KMS-11 (cell line): ENCODE results near the gene ABCC3.

Experiments
- H2AFZ ChIP-seq: fragments of 200-600 bp; sonication (generic); 2 replicates; pipeline ENCODE4 v1.6.1; 2016; ENCODE audit warnings: antibody characterized with exemption, mixed run types, low read depth
- H3K27ac ChIP-seq: fragments of 200-600 bp; sonication (generic); 2 replicates; pipeline ENCODE4 v1.6.1; 2016; ENCODE audit warnings: mild to moderate bottlenecking, mixed run types
- H3K27me3 ChIP-seq: fragments of 200-600 bp; sonication (generic); 2 replicates; pipeline ENCODE4 v1.6.1; 2017; ENCODE audit warnings: mild to moderate bottlenecking, low read depth, mixed run types, moderate library complexity; ENCODE audit not compliant: insufficient read depth
- H3K36me3 ChIP-seq: fragments of 200-600 bp; sonication (generic); 2 replicates; pipeline ENCODE4 v1.6.1; 2017; ENCODE audit warnings: mild to moderate bottlenecking, mixed run types; ENCODE audit not compliant: insufficient read depth
- H3K4me1 ChIP-seq: fragments of 200-600 bp; sonication (generic); 2 replicates; pipeline ENCODE4 v1.6.1; 2016; ENCODE audit warnings: mild to moderate bottlenecking, low read depth, mixed run types; ENCODE audit not compliant: poor library complexity, severe bottlenecking
- H3K4me2 ChIP-seq: fragments of 200-600 bp; sonication (generic); 2 replicates; pipeline ENCODE4 v1.7.0; 2016; ENCODE audit warnings: mild to moderate bottlenecking, mixed run types
- H3K4me3 ChIP-seq: fragments of 200-600 bp; sonication (generic); IDR thresholded peaks from 2 replicates; pipeline ENCODE4 v1.6.1; 2017; ENCODE audit warnings: low read depth, low read length, mixed read lengths; ENCODE audit not compliant: insufficient read depth
- H3K79me2 ChIP-seq: fragments of 200-600 bp; sonication (generic); 2 replicates; pipeline ENCODE4 v1.6.1; 2016; ENCODE audit warnings: low read depth, mixed run types; ENCODE audit not compliant: insufficient read depth
- H3K9ac ChIP-seq: fragments of 200-600 bp; sonication (generic); 2 replicates; pipeline ENCODE4 v1.6.1; 2016; ENCODE audit warnings: mild to moderate bottlenecking, mixed run types
- H4K20me1 ChIP-seq: fragments of 200-600 bp; sonication (generic); 2 replicates; pipeline ENCODE4 v1.6.1; 2016; ENCODE audit warnings: mild to moderate bottlenecking, mixed run types; ENCODE audit not compliant: insufficient read depth
- CTCF ChIP-seq: fragments of 200-600 bp; sonication (generic); conservative IDR thresholded peaks from 2 replicates; pipeline ENCODE4 v1.6.1; 2017; ENCODE audit warnings: low read depth, mild to moderate bottlenecking, antibody characterized with exemption, low read length, moderate library complexity, mixed read lengths

ABCC3 gene

GRCh38 chr17:50683434-50684287 is 49.0 kb downstream of the ABCC3 start:
- no peaks in the 10 kb centered on the region for H3K36me3 ChIP-seq
- peaks cover 14% of the 10 kb centered on the region; the same call in 1 of the 2 replicates for H3K27me3 ChIP-seq
- no peaks in the 10 kb centered on the region for H4K20me1 ChIP-seq
- H3K4me1 ChIP-seq, result peaks cover 6% of the 10 kb centered on the region
- H3K27ac ChIP-seq, result no peak overlapping the region
- no peak overlapping the region for H2AFZ ChIP-seq
- no peaks in the 10 kb centered on the region for H3K79me2 ChIP-seq
- TF ChIP-seq CTCF, result no peak
- no peak overlapping the region for H3K9ac ChIP-seq
- no peak overlapping the region for H3K4me2 ChIP-seq
- H3K4me3 ChIP-seq, result no peak overlapping the region

GRCh38 chr17:50684288-50684611 is 49.6 kb downstream of the ABCC3 start:
- no peak overlapping the region for H3K4me2 ChIP-seq

DNA sequence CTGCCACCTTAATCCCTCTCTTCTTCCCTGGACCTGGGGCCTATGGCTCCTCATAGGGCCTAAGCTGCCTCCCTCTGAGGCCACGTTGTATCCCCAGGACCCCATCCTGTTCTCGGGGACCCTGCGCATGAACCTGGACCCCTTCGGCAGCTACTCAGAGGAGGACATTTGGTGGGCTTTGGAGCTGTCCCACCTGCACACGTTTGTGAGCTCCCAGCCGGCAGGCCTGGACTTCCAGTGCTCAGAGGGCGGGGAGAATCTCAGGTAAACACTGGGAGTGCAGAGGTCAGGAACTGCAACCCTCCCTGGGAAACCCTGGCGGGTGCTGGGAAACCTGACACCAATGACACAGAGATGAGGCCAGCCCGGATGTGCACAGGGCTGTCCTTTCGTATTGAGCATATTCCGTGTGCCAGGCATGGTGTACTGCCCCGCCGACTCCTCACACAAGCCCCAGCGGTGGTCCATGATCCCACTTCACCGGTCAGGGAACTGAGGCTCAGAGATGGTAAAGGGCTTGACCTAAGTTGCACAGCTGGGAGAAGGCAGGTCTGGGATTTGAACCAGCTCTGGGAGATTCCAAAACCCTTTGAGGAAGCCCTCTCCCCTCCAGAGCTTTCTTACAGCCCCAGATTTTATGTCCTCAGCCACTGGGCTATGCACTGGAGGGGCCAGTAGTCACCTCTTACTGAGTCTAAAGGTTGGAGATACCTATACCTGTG is 50.1 kb downstream of the ABCC3 start:
- H2AFZ ChIP-seq, result no peak overlapping the region
- no peak overlapping the region for H3K27ac ChIP-seq
- H4K20me1 ChIP-seq, result no peaks in the 10 kb centered on the region
- no peak overlapping the region for H3K4me2 ChIP-seq
- H3K9ac ChIP-seq, result no peak overlapping the region
- no peaks in the 10 kb centered on the region for H3K36me3 ChIP-seq
- no peaks in the 10 kb centered on the region for H3K79me2 ChIP-seq
- TF ChIP-seq CTCF, result no peak
- H3K4me1 ChIP-seq, result peaks cover 6% of the 10 kb centered on the region
- H3K27me3 ChIP-seq, result peaks cover 14% of the 10 kb centered on the region; the same call in 1 of the 2 replicates
- no peak overlapping the region for H3K4me3 ChIP-seq

More at GRCh38 chr17:50684288-50684611, 49.6 kb downstream of the ABCC3 start:
- no peak for TF ChIP-seq CTCF
- H3K27ac ChIP-seq, result no peak overlapping the region
- H3K9ac ChIP-seq, result no peak overlapping the region
- no peak overlapping the region for H2AFZ ChIP-seq
- H3K4me3 ChIP-seq, result no peak overlapping the region
- H3K27me3 ChIP-seq, result peaks cover 14% of the 10 kb centered on the region; the same call in 1 of the 2 replicates
- no peaks in the 10 kb centered on the region for H4K20me1 ChIP-seq
- H3K36me3 ChIP-seq, result no peaks in the 10 kb centered on the region
- H3K4me1 ChIP-seq, result peaks cover 6% of the 10 kb centered on the region
- no peaks in the 10 kb centered on the region for H3K79me2 ChIP-seq

GRCh38 chr17:50685334-50685665 is 50.6 kb downstream of the ABCC3 start:
- Histone ChIP-seq H3K9ac (no peak overlapping the region), H4K20me1 (no peaks in the 10 kb centered on the region), H3K79me2 (no peaks in the 10 kb centered on the region), H3K27me3 (peaks cover 12% of the 10 kb centered on the region; the same call in 1 of the 2 replicates), H3K4me1 (peaks cover 6% of the 10 kb centered on the region), H3K27ac (no peak overlapping the region), H3K4me3 (no peak overlapping the region), H3K36me3 (no peaks in the 10 kb centered on the region), H3K4me2 (no peak overlapping the region), H2AFZ (no peak overlapping the region)
- no peak for TF ChIP-seq CTCF
